GM23248 (cell line): Measurements from ENCODE around the gene EPHA2. TPM values are rescaled to one million over a fixed set of nuclear protein-coding genes. Genes with fewer than 3 reads are reported as not detected.

Experiments used
- DNase-seq: peaks from one replicate; pipeline ENCODE4 v3.0.0-alpha.2; 2015
- H2AFZ ChIP-seq: fragments of 200-600 bp; sonication (generic); 2 replicates; pipeline ENCODE4 v1.6.1; 2016; ENCODE audit warnings: antibody characterized with exemption
- H3F3A ChIP-seq: fragments of 200-600 bp; sonication (generic); 2 replicates; pipeline ENCODE4 v1.6.1; 2016; ENCODE audit warnings: mild to moderate bottlenecking, antibody characterized with exemption, mixed run types; ENCODE audit not compliant: insufficient read depth
- H3K27ac ChIP-seq: fragments of 200-600 bp; sonication (generic); 2 replicates; pipeline ENCODE4 v1.5.1; 2016; ENCODE audit warnings: mild to moderate bottlenecking
- H3K27me3 ChIP-seq: fragments of 200-600 bp; sonication (generic); replicated peaks from 2 replicates; pipeline ENCODE4 v1.6.1; 2016; ENCODE audit warnings: mild to moderate bottlenecking; ENCODE audit not compliant: insufficient read depth
- H3K36me3 ChIP-seq: fragments of 200-600 bp; sonication (generic); 2 replicates; pipeline ENCODE4 v1.6.1; 2016; ENCODE audit warnings: low read depth, mild to moderate bottlenecking
- H3K4me1 ChIP-seq: fragments of 200-600 bp; sonication (generic); 2 replicates; pipeline ENCODE4 v1.6.1; 2016; ENCODE audit warnings: mild to moderate bottlenecking; ENCODE audit not compliant: insufficient read depth
- H3K4me2 ChIP-seq: fragments of 200-600 bp; sonication (generic); one replicate; pipeline ENCODE4 v1.6.1; 2016; ENCODE audit warnings: mild to moderate bottlenecking; ENCODE audit not compliant: unreplicated experiment
- H3K4me3 ChIP-seq: fragments of 200-600 bp; sonication (generic); 2 replicates; pipeline ENCODE4 v1.5.1; 2016; ENCODE audit warnings: mild to moderate bottlenecking
- H3K79me2 ChIP-seq: fragments of 200-600 bp; sonication (generic); 2 replicates; pipeline ENCODE4 v1.6.1; 2016; ENCODE audit warnings: mild to moderate bottlenecking; ENCODE audit not compliant: insufficient read depth
- H3K9ac ChIP-seq: fragments of 200-600 bp; sonication (generic); 2 replicates; pipeline ENCODE4 v1.6.1; 2016; ENCODE audit warnings: mild to moderate bottlenecking
- H3K9me2 ChIP-seq: fragments of 200-600 bp; sonication (generic); 2 replicates; pipeline ENCODE4 v1.6.1; 2016; ENCODE audit warnings: mixed run types, mild to moderate bottlenecking, moderate library complexity; ENCODE audit not compliant: insufficient read depth
- H3K9me3 ChIP-seq: fragments of 200-600 bp; sonication (generic); one replicate; pipeline ENCODE4 v1.6.1; 2017; ENCODE audit warnings: low read depth
- H4K20me1 ChIP-seq: fragments of 200-600 bp; sonication (generic); 2 replicates; pipeline ENCODE4 v1.6.0; 2016; ENCODE audit not compliant: insufficient read depth
- EZH2 ChIP-seq: fragments of 200-600 bp; sonication (generic); IDR thresholded peaks from 2 replicates; pipeline ENCODE4 v1.6.1; 2018; ENCODE audit warnings: antibody characterized with exemption, mild to moderate bottlenecking; ENCODE audit not compliant: insufficient read depth, poor library complexity, severe bottlenecking
- EZH2phosphoT487 ChIP-seq: fragments of 200-600 bp; sonication (generic); IDR thresholded peaks from 2 replicates; pipeline ENCODE4 v1.6.1; 2018; ENCODE audit warnings: antibody characterized with exemption, moderate library complexity, mild to moderate bottlenecking, low read depth; ENCODE audit not compliant: insufficient read depth
- WGBS, 2 experiments: methylation state at CpG; one replicate each; pipeline ENCODE4 v1.1.6; 2015 to 2017; ENCODE audit warnings: low lambda C conversion rate in 2 of 2, low coverage in 1 of 2; ENCODE audit errors: missing lambda C conversion rate in 2 of 2; 5-methylcytosine and 5-hydroxymethylcytosine counted together
- in situ Hi-C: fragments of 300-500 bp; cut with MboI; formaldehyde crosslinking; loops from 2 replicates; pipeline ENCODE4 v1.15.0; 2020
- polyA plus RNA-seq: library from polyadenylated mRNA; unstranded; fragments of >200 nt; fragmentation: Nextera tagmentation; extraction: Ambion mirVana; gene quantifications from 2 replicates; pipeline ENCODE4 v1.2.1, GENCODE V29; 2016
- total RNA-seq: library from RNA; depleted of rRNA; stranded (reverse); fragments of >200 nt; shearing (Covaris generic); gene quantifications from 2 replicates; pipeline ENCODE4 v1.2.3, GENCODE V29; 2014

Gene EPHA2
- total and polyA plus RNA-seq, 2 experiments from 2014 or later: 8.8 to 21.7 TPM

GRCh38 chr1:16150508-16150907 lies 5.4 kb downstream of the EPHA2 start:
- TF ChIP-seq EZH2: no peak
- no peak for TF ChIP-seq EZH2phosphoT487
- Histone ChIP-seq H3F3A (peaks cover 23% of the 10 kb centered on the region), H3K9me3 (no peaks in the 10 kb centered on the region), H3K4me2 (no peak overlapping the region), H3K27ac (no peak overlapping the region), H3K4me3 (no peak overlapping the region), H3K36me3 (peaks cover 24% of the 10 kb centered on the region; the same call in 1 of the 2 replicates), H2AFZ (no peak overlapping the region), H3K4me1 (peaks cover 57% of the 10 kb centered on the region), H3K9me2 (no peaks in the 10 kb centered on the region), H3K27me3 (no peaks in the 10 kb centered on the region), H3K9ac (no peak overlapping the region), H3K79me2 (peaks cover 76% of the 10 kb centered on the region), H4K20me1 (no peaks in the 10 kb centered on the region)
- 83 to 86% methylated on average over 6 of the region's 6 CpGs for WGBS, 2 experiments
- no peak for DNase-seq
- in situ Hi-C loops: no loop called here

- H2AFZ ChIP-seq: no peak overlapping the region
- DNase-seq: no peak
- peaks cover 76% of the 10 kb centered on the region for H3K79me2 ChIP-seq
- no peaks in the 10 kb centered on the region for H3K9me3 ChIP-seq
- no peaks in the 10 kb centered on the region for H4K20me1 ChIP-seq
- WGBS, 2 experiments: 89 to 91% methylated on average over 12 of the region's 12 CpGs
- peaks cover 23% of the 10 kb centered on the region for H3F3A ChIP-seq
- H3K9me2 ChIP-seq: no peaks in the 10 kb centered on the region
- peaks cover 24% of the 10 kb centered on the region; the same call in 1 of the 2 replicates for H3K36me3 ChIP-seq
- no peak overlapping the region for H3K4me2 ChIP-seq
- H3K4me1 ChIP-seq: peaks cover 64% of the 10 kb centered on the region
- no peak overlapping the region for H3K27ac ChIP-seq
- TF ChIP-seq EZH2: no peak
- TF ChIP-seq EZH2phosphoT487: no peak
- in situ Hi-C loops: no loop called here
- no peaks in the 10 kb centered on the region for H3K27me3 ChIP-seq
- H3K4me3 ChIP-seq: no peak overlapping the region
- H3K9ac ChIP-seq: no peak overlapping the region
Observed at GRCh38 chr1:16149702-16150488, 6.0 kb downstream of the EPHA2 start.

- DNase-seq: no peak
- Histone ChIP-seq H3K9ac (no peak overlapping the region), H3K79me2 (peaks cover 78% of the 10 kb centered on the region), H3K9me3 (no peaks in the 10 kb centered on the region), H2AFZ (no peak overlapping the region), H3K4me2 (no peak overlapping the region), H3K9me2 (no peaks in the 10 kb centered on the region), H3F3A (peaks cover 23% of the 10 kb centered on the region), H3K36me3 (peaks cover 24% of the 10 kb centered on the region; the same call in 1 of the 2 replicates), H3K27me3 (no peaks in the 10 kb centered on the region), H3K27ac (no peak overlapping the region), H4K20me1 (no peaks in the 10 kb centered on the region), H3K4me3 (no peak overlapping the region), H3K4me1 (peaks cover 68% of the 10 kb centered on the region)
- WGBS, 2 experiments: 95 to 96% methylated on average over 7 of the region's 7 CpGs
- TF ChIP-seq EZH2phosphoT487 (no peak), EZH2 (no peak)
- in situ Hi-C loops: no loop called here
Observed at GRCh38 chr1:16149146-16149545, 6.7 kb downstream of the EPHA2 start.

GRCh38 chr1:16148329-16149092 lies 7.4 kb downstream of the EPHA2 start:
- Histone ChIP-seq H3K9ac (no peak overlapping the region), H3K9me2 (no peaks in the 10 kb centered on the region), H3K9me3 (no peaks in the 10 kb centered on the region), H3K36me3 (peaks cover 24% of the 10 kb centered on the region; the same call in 1 of the 2 replicates), H3K79me2 (peaks cover 78% of the 10 kb centered on the region), H3K4me3 (no peak overlapping the region), H3K4me1 (peaks cover 66% of the 10 kb centered on the region), H3K27me3 (no peaks in the 10 kb centered on the region), H3K4me2 (no peak overlapping the region), H4K20me1 (no peaks in the 10 kb centered on the region), H2AFZ (no peak overlapping the region), H3F3A (peaks cover 23% of the 10 kb centered on the region), H3K27ac (no peak overlapping the region)
- no peak for TF ChIP-seq EZH2
- TF ChIP-seq EZH2phosphoT487: no peak
- no peak for DNase-seq
- WGBS, 2 experiments: 95 to 98% methylated on average over 38 to 39 of the region's 39 CpGs
- in situ Hi-C loops: no loop called here
